Posterior vena cava (tissue), 2 donors: ENCODE data around the gene CAGE1. TPM values are rescaled to one million over a fixed set of nuclear protein-coding genes. Genes with fewer than 3 reads are reported as not detected.

Experiments used
- DNase-seq: peaks from one replicate; pipeline ENCODE4 v3.0.0-alpha.2; 2020; ENCODE audit warnings: low spot score
- intact Hi-C, 2 donors: fragments of 100-400 bp; cut with DNase I; formaldehyde crosslinking; loops; one replicate each; pipeline versions ENCODE4 v1.14.1 to v1.14.2; 2022 to 2023
- long read RNA-seq, 2 donors: library from polyadenylated mRNA; unstranded; transcript quantifications; one replicate each; pipeline ENCODE4 v2.0.0, GENCODE V29; 2020 to 2021
- total RNA-seq, 2 donors: library from RNA; stranded (reverse); fragmentation: NEBNext Ultra II Directional; extraction: Animal tissue kit (Norgen Biotek cat#: 25700); gene quantifications; one replicate each; pipeline ENCODE4 v1.2.1, GENCODE V29; 2021
- donor health status: DM: yes; HTN: yes; CAD: no.
- donor health status: DM: yes; HTN: yes; CAD: no.

Gene CAGE1
- total RNA-seq, result not detected
- long read RNA-seq, donor 1, result 0 reads
- long read RNA-seq, donor 2, result 0 reads

GRCh38 chr6:7389451-7390225 is at the start of gene CAGE1, which contains the start of gene RIOK1:
Gene CAGE1, minus strand, starts transcription at chr6:7389742. Its CDS starts 2,569 bp downstream, at chr6:7387173.
Gene RIOK1, plus strand, starts transcription at chr6:7389808. Its CDS starts 195 bp downstream, at chr6:7390003.
- DNase-seq, result peak; percentile 99
- intact Hi-C loops, result loop anchor here (5.0 to 10.0 kb wide), 2 partner anchors 85 to 218 kb away; no protein-coding TSS in a partner anchor

- intact Hi-C loops, result no loop called here
- DNase-seq, result no peak
Measured at GRCh38 chr6:7439228-7439627, 49.7 kb upstream of the CAGE1 start.

- intact Hi-C loops, result no loop called here
- no peak for DNase-seq
Measured at GRCh38 chr6:7438011-7438410, 48.5 kb upstream of the CAGE1 start.

- no peak for DNase-seq
- intact Hi-C loops, result no loop called here
Measured at GRCh38 chr6:7434672-7435071, 45.1 kb upstream of the CAGE1 start.

- intact Hi-C loops, result no loop called here
- no peak for DNase-seq
Measured at GRCh38 chr6:7433121-7433617, 43.6 kb upstream of the CAGE1 start.

GRCh38 chr6:7432391-7433120 is 43.0 kb upstream of the CAGE1 start:
- DNase-seq, result no peak
- intact Hi-C loops, result no loop called here

GRCh38 chr6:7431674-7432390 is 42.3 kb upstream of the CAGE1 start:
- intact Hi-C loops, result no loop called here
- DNase-seq, result no peak

- intact Hi-C loops, result no loop called here
- no peak for DNase-seq
Measured at GRCh38 chr6:7431313-7431673, 41.8 kb upstream of the CAGE1 start.

- intact Hi-C loops, result no loop called here
- no peak for DNase-seq
Measured at GRCh38 chr6:7426447-7427169, 37.1 kb upstream of the CAGE1 start.

GRCh38 chr6:7425808-7426190 is 36.3 kb upstream of the CAGE1 start:
- no peak for DNase-seq
- intact Hi-C loops, result no loop called here

GRCh38 chr6:7424967-7425807 is 35.6 kb upstream of the CAGE1 start:
- DNase-seq, result no peak
- intact Hi-C loops, result no loop called here

- no peak for DNase-seq
- intact Hi-C loops, result no loop called here
Measured at GRCh38 chr6:7424058-7424457, 34.5 kb upstream of the CAGE1 start.

GRCh38 chr6:7421066-7421465 is 31.5 kb upstream of the CAGE1 start:
- no peak for DNase-seq
- intact Hi-C loops, result no loop called here

GRCh38 chr6:7419065-7419464 is 29.5 kb upstream of the CAGE1 start:
- intact Hi-C loops, result no loop called here
- no peak for DNase-seq

- intact Hi-C loops, result no loop called here
- no peak for DNase-seq
Measured at GRCh38 chr6:7418238-7418905, 28.8 kb upstream of the CAGE1 start.

GRCh38 chr6:7417684-7418083 is 28.1 kb upstream of the CAGE1 start:
- no peak for DNase-seq
- intact Hi-C loops, result no loop called here

GRCh38 chr6:7414811-7415210 is 25.3 kb upstream of the CAGE1 start:
- intact Hi-C loops, result no loop called here
- no peak for DNase-seq
